Measurements from ENCODE around the gene SNAI1.

Gene SNAI1

GRCh38 chr20:49989234-49990065, 6.7 kb downstream of the SNAI1 start:
- TF ChIP-seq OSR1 (CRISPR knock-in tag; IDR thresholded peaks at IDR 0.05) (no peak), ZNF70 (CRISPR knock-in tag; IDR thresholded peaks at IDR 0.05) (no peak), ZNF8 (CRISPR knock-in tag; IDR thresholded peaks at IDR 0.05) (peak; percentile 36; the same call in 1 of the 2 replicates), BACH2 (CRISPR knock-in tag; IDR thresholded peaks at IDR 0.05; ENCODE audit: borderline replicate concordance) (no peak), TSHZ2 (CRISPR knock-in tag; IDR thresholded peaks at IDR 0.05) (peak; percentile 12; the same call in 1 of the 2 replicates), PPARA (CRISPR knock-in tag; IDR thresholded peaks at IDR 0.05; ENCODE audit: borderline replicate concordance) (0 out of 2 replicates have a peak, but pooled peaks have one; percentile 59), ZFP30 (CRISPR knock-in tag; IDR thresholded peaks at IDR 0.05) (no peak), CSRNP3 (CRISPR knock-in tag; IDR thresholded peaks at IDR 0.05) (no peak), ZC3H10 (CRISPR knock-in tag; IDR thresholded peaks at IDR 0.05) (no peak), POU6F1 (CRISPR knock-in tag; IDR thresholded peaks at IDR 0.05; ENCODE audit: borderline replicate concordance, low read depth) (no peak), ESRRG (CRISPR knock-in tag; IDR thresholded peaks at IDR 0.05) (no peak), SNAI2 (CRISPR knock-in tag; IDR thresholded peaks at IDR 0.05) (no peak)
- ATAC-seq = peak; percentile 77

GRCh38 chr20:49990271-49990720, 7.5 kb downstream of the SNAI1 start:
- TF ChIP-seq ZNF8 (CRISPR knock-in tag; IDR thresholded peaks at IDR 0.05) = no peak
- no peak for TF ChIP-seq OSR1 (CRISPR knock-in tag; IDR thresholded peaks at IDR 0.05)
- no peak for TF ChIP-seq TSHZ2 (CRISPR knock-in tag; IDR thresholded peaks at IDR 0.05)
- TF ChIP-seq ARNTL (CRISPR knock-in tag; IDR thresholded peaks at IDR 0.05; ENCODE audit: borderline replicate concordance, low read depth) = no peak
- TF ChIP-seq RARB (CRISPR knock-in tag; IDR thresholded peaks at IDR 0.05) = no peak
- no peak for TF ChIP-seq ZFP30 (CRISPR knock-in tag; IDR thresholded peaks at IDR 0.05)
- no peak for TF ChIP-seq ZNF70 (CRISPR knock-in tag; IDR thresholded peaks at IDR 0.05)
- TF ChIP-seq PPARA (CRISPR knock-in tag; IDR thresholded peaks at IDR 0.05; ENCODE audit: borderline replicate concordance) = no peak
- TF ChIP-seq TCF4 (CRISPR knock-in tag; IDR thresholded peaks at IDR 0.05; ENCODE audit: borderline replicate concordance) = no peak
- TF ChIP-seq TOX (CRISPR knock-in tag; IDR thresholded peaks at IDR 0.05; ENCODE audit: borderline replicate concordance) = no peak
- peak; percentile 29 for ATAC-seq

GRCh38 chr20:49993301-49993751, 10.5 kb downstream of the SNAI1 start:
- TF ChIP-seq CSRNP3 (CRISPR knock-in tag; IDR thresholded peaks at IDR 0.05) (no peak), TSHZ2 (CRISPR knock-in tag; IDR thresholded peaks at IDR 0.05) (no peak), SNAI2 (CRISPR knock-in tag; IDR thresholded peaks at IDR 0.05) (no peak), GLIS3 (CRISPR knock-in tag; IDR thresholded peaks at IDR 0.05) (no peak), ZNF70 (CRISPR knock-in tag; IDR thresholded peaks at IDR 0.05) (no peak), TCF4 (CRISPR knock-in tag; IDR thresholded peaks at IDR 0.05; ENCODE audit: borderline replicate concordance) (no peak), ZNF565 (CRISPR knock-in tag; conservative IDR thresholded peaks at IDR 0.05; ENCODE audit: low read depth) (no peak), ISL1 (CRISPR knock-in tag; IDR thresholded peaks at IDR 0.05) (no peak), POU6F1 (CRISPR knock-in tag; IDR thresholded peaks at IDR 0.05; ENCODE audit: borderline replicate concordance, low read depth) (no peak)
- ATAC-seq = no peak
